Measurements from ENCODE around the gene METTL24. TPM values are rescaled to one million over a fixed set of nuclear protein-coding genes. Genes with fewer than 3 reads are reported as not detected.

METTL24 gene
- total RNA-seq, 1 experiment from 2014 or later: not detected

DNA sequence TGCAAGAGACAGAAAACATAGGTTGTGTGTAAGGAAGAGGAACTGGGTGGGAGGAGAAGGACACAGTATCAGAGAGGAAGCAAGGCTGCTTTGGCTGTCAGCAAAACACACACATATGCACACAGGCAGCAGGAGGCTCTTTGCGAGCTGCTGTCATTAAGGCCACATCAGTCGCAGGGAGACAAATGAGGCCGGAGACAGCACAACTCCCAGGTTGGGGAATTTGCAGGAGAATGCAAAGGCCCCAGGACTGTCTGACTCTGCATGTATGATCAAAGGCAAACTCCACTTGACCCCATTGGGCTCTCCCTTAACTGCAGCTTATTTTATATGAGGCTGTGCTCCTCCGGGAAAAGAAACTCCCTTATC is 35.3 kb downstream of the METTL24 start:
- no peak overlapping the region for H3K27ac Mint-ChIP-seq (ENCODE audit: low read depth, unreplicated experiment)
- H3K27me3 Mint-ChIP-seq (ENCODE audit: insufficient read depth, unreplicated experiment): peaks cover under 1% of the 10 kb centered on the region

DNA sequence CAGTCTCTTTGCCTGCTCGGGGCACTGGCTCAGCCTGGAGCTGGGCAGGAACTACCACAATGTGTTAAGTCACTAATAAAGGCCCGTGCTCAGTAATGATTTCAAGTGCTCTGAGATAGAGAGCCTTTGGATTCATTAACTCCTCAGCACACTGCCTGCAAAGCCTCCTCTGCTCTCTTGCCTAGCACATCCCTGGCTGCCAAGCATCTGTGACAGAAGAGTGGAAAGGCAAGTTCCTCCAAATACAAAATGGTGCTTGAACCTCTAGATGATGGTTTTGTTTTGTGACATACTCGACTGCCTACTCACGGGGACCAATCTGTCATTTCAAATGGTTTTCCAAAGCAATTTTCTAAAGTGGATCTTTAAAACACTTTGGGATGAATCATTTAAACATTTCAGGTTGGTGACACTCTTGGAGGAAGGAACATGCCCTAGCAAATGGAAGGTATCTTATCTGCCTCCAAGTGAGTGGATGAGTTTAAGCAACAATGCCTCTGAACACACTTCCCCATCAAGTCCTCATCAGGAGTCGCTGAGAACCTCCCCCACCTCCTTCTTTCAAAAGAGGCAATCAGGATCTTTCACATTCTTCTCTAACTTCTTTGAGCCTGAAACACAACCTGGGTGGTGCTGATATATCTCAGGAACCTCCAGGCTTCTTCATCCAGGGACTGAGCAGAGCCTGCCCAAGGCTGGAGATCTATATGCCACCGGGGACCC is 35.8 kb downstream of the METTL24 start:
- H3K36me3 Mint-ChIP-seq (ENCODE audit: insufficient read depth, unreplicated experiment): no peaks in the 10 kb centered on the region
- H3K27ac Mint-ChIP-seq (ENCODE audit: low read depth, unreplicated experiment): no peak overlapping the region
- H3K4me3 Mint-ChIP-seq (ENCODE audit: unreplicated experiment): no peak overlapping the region
- no TSS peak for BruUV-seq (replicated peaks)
- ChIA-PET POLR2A (no interaction called here), CTCF (no interaction called here)
- peaks cover 6% of the 10 kb centered on the region for H3K27me3 Mint-ChIP-seq (ENCODE audit: insufficient read depth, unreplicated experiment)
- intact Hi-C loops (cut with micrococcal nuclease): no loop called here
- no peaks in the 10 kb centered on the region for H3K9me3 Mint-ChIP-seq (ENCODE audit: unreplicated experiment)
- no peak for DNase-seq (ENCODE audit: unreplicated experiment)
- no peaks in the 10 kb centered on the region for H3K4me1 Mint-ChIP-seq (ENCODE audit: insufficient read depth, unreplicated experiment)
- TF ChIP-seq CTCF (IDR thresholded peaks at IDR 0.05; ENCODE audit: unreplicated experiment): no peak

More for the DNA sequence above, 35.3 kb downstream of the METTL24 start:
- Mint-ChIP-seq H3K36me3 (ENCODE audit: insufficient read depth, unreplicated experiment) (no peaks in the 10 kb centered on the region), H3K4me3 (ENCODE audit: unreplicated experiment) (no peak overlapping the region), H3K4me1 (ENCODE audit: insufficient read depth, unreplicated experiment) (no peaks in the 10 kb centered on the region), H3K9me3 (ENCODE audit: unreplicated experiment) (no peaks in the 10 kb centered on the region)
- TF ChIP-seq CTCF (IDR thresholded peaks at IDR 0.05; ENCODE audit: unreplicated experiment): no peak
- BruUV-seq (replicated peaks): no TSS peak
- intact Hi-C loops (cut with micrococcal nuclease): no loop called here
- ChIA-PET CTCF (no interaction called here), POLR2A (no interaction called here)
- DNase-seq (ENCODE audit: unreplicated experiment): no peak

GRCh38 chr6:110320307-110320706 is 37.8 kb downstream of the METTL24 start:
- no peak for TF ChIP-seq CTCF (IDR thresholded peaks at IDR 0.05; ENCODE audit: unreplicated experiment)
- POLR2A ChIA-PET: interaction anchor here (0.7 kb wide), 1 partner anchor 74 kb away, joined by 3 read pairs; no protein-coding TSS in a partner anchor
- Mint-ChIP-seq H3K27ac (ENCODE audit: low read depth, unreplicated experiment) (no peak overlapping the region), H3K4me1 (ENCODE audit: insufficient read depth, unreplicated experiment) (no peaks in the 10 kb centered on the region), H3K36me3 (ENCODE audit: insufficient read depth, unreplicated experiment) (no peaks in the 10 kb centered on the region), H3K27me3 (ENCODE audit: insufficient read depth, unreplicated experiment) (peaks cover 26% of the 10 kb centered on the region), H3K9me3 (ENCODE audit: unreplicated experiment) (no peaks in the 10 kb centered on the region), H3K4me3 (ENCODE audit: unreplicated experiment) (no peak overlapping the region)
- intact Hi-C loops (cut with micrococcal nuclease): no loop called here
- CTCF ChIA-PET: no interaction called here
- no peak for DNase-seq (ENCODE audit: unreplicated experiment)
- BruUV-seq (replicated peaks): no TSS peak

DNA sequence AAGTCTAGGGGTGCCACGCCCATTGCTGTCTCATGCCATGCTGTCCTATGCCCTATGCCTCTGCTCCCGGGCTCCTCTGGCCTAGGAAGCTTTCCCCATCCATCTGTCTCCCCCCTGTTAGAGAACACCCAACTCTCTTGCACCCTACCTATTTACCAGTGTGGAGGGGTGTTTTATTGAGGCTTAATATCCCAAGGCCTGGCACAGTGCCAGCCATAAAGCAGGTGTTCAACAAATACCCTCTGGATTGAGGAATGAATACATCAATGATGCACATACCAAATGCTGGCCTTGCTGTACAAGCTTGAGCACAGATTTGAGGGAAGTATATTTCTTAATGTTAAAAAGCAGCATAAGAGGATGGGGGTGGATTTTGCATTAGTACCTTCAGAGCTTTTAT is 38.3 kb downstream of the METTL24 start:
- no TSS peak for BruUV-seq (replicated peaks)
- no peaks in the 10 kb centered on the region for H3K9me3 Mint-ChIP-seq (ENCODE audit: unreplicated experiment)
- no peak for TF ChIP-seq CTCF (IDR thresholded peaks at IDR 0.05; ENCODE audit: unreplicated experiment)
- ChIA-PET CTCF (no interaction called here), POLR2A (no interaction called here)
- no peaks in the 10 kb centered on the region for H3K4me1 Mint-ChIP-seq (ENCODE audit: insufficient read depth, unreplicated experiment)
- peak; percentile 10 for DNase-seq (ENCODE audit: unreplicated experiment)
- H3K36me3 Mint-ChIP-seq (ENCODE audit: insufficient read depth, unreplicated experiment): no peaks in the 10 kb centered on the region
- no peak overlapping the region for H3K4me3 Mint-ChIP-seq (ENCODE audit: unreplicated experiment)
- H3K27me3 Mint-ChIP-seq (ENCODE audit: insufficient read depth, unreplicated experiment): peaks cover 31% of the 10 kb centered on the region
- H3K27ac Mint-ChIP-seq (ENCODE audit: low read depth, unreplicated experiment): no peak overlapping the region
- intact Hi-C loops (cut with micrococcal nuclease): no loop called here
